Osteoblast (primary cell): ENCODE measurements around the gene SIL1. TPM values are rescaled to one million over a fixed set of nuclear protein-coding genes. Genes with fewer than 3 reads are reported as not detected.

Source experiments
- DNase-seq: peaks from one replicate; pipeline ENCODE4 v3.0.0; 2011; ENCODE audit warnings: low spot score, mixed read lengths; ENCODE audit not compliant: insufficient read length; ENCODE audit errors: missing footprints
- H2AFZ ChIP-seq: 2 replicates; pipeline ENCODE4 v1.6.0; 2011; ENCODE audit warnings: mild to moderate bottlenecking, low read length
- H3K27ac ChIP-seq: 2 replicates; pipeline ENCODE4 v1.5.1; 2011; ENCODE audit warnings: mild to moderate bottlenecking, low read depth, low read length, moderate library complexity
- H3K27me3 ChIP-seq: 2 replicates; pipeline ENCODE4 v1.6.0; 2012; ENCODE audit warnings: mild to moderate bottlenecking, control low read depth, inconsistent platforms, low read length, moderate library complexity; ENCODE audit not compliant: insufficient read depth
- H3K36me3 ChIP-seq: 2 replicates; pipeline ENCODE4 v1.5.1; 2011; ENCODE audit warnings: mild to moderate bottlenecking, low read length, control low read depth, moderate library complexity; ENCODE audit not compliant: insufficient read depth
- H3K4me1 ChIP-seq: 2 replicates; pipeline ENCODE4 v1.5.1; 2011; ENCODE audit warnings: mild to moderate bottlenecking, low read length, control low read depth, moderate library complexity; ENCODE audit not compliant: insufficient read depth
- H3K4me2 ChIP-seq: 2 replicates; pipeline ENCODE4 v1.6.0; 2011; ENCODE audit warnings: mild to moderate bottlenecking, low read length; ENCODE audit not compliant: insufficient read depth
- H3K4me3 ChIP-seq: fragments of 200-600 bp; sonication (generic); 3 replicates; pipeline ENCODE4 v1.5.1; 2012; ENCODE audit warnings: mild to moderate bottlenecking, low read length, inconsistent platforms; ENCODE audit not compliant: insufficient read depth
- H3K79me2 ChIP-seq: 2 replicates; pipeline ENCODE4 v1.6.0; 2012; ENCODE audit warnings: mild to moderate bottlenecking, low read length, control low read depth, inconsistent platforms; ENCODE audit not compliant: insufficient read depth
- H3K9me3 ChIP-seq: 2 replicates; pipeline ENCODE4 v1.5.1; 2011; ENCODE audit warnings: low read depth, low read length, control low read depth
- H4K20me1 ChIP-seq: 2 replicates; pipeline ENCODE4 v1.6.0; 2012; ENCODE audit warnings: mild to moderate bottlenecking, low read length, control low read depth; ENCODE audit not compliant: insufficient read depth
- small RNA-seq: library from RNA; depleted of rRNA; stranded (forward); fragments of <200 nt; gene quantifications from one replicate; pipeline ENCODE3, GENCODE V24; 2012
- total RNA-seq: library from RNA; depleted of rRNA; stranded (reverse); fragments of >200 nt; gene quantifications from 2 replicates; pipeline ENCODE4 v1.2.3, GENCODE V29; 2012
- TF ChIP-seq, protein P1 (sequence below): IDR thresholded peaks from 2 replicates; pipeline ENCODE4 v1.5.1; 2011; ENCODE audit warnings: mild to moderate bottlenecking, low read depth, low read length, moderate library complexity; ENCODE audit errors: extremely low read depth

SIL1 gene
- total RNA-seq, 1 donor = 65.1 TPM

- Histone ChIP-seq H3K4me3 (no peak overlapping the region), H3K4me1 (peaks cover 30% of the 10 kb centered on the region), H3K27ac (no peak overlapping the region), H3K27me3 (no peaks in the 10 kb centered on the region), H3K79me2 (peaks cover 19% of the 10 kb centered on the region), H3K36me3 (peaks cover 32% of the 10 kb centered on the region), H3K4me2 (no peak overlapping the region), H2AFZ (no peak overlapping the region), H3K9me3 (no peaks in the 10 kb centered on the region), H4K20me1 (peaks cover 11% of the 10 kb centered on the region)
- DNase-seq = no peak
- TF ChIP-seq, protein P1, sequence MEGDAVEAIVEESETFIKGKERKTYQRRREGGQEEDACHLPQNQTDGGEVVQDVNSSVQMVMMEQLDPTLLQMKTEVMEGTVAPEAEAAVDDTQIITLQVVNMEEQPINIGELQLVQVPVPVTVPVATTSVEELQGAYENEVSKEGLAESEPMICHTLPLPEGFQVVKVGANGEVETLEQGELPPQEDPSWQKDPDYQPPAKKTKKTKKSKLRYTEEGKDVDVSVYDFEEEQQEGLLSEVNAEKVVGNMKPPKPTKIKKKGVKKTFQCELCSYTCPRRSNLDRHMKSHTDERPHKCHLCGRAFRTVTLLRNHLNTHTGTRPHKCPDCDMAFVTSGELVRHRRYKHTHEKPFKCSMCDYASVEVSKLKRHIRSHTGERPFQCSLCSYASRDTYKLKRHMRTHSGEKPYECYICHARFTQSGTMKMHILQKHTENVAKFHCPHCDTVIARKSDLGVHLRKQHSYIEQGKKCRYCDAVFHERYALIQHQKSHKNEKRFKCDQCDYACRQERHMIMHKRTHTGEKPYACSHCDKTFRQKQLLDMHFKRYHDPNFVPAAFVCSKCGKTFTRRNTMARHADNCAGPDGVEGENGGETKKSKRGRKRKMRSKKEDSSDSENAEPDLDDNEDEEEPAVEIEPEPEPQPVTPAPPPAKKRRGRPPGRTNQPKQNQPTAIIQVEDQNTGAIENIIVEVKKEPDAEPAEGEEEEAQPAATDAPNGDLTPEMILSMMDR = no peak
Measured at GRCh38 chr5:138901716-138902115, 296.5 kb downstream of the SIL1 start.

DNA sequence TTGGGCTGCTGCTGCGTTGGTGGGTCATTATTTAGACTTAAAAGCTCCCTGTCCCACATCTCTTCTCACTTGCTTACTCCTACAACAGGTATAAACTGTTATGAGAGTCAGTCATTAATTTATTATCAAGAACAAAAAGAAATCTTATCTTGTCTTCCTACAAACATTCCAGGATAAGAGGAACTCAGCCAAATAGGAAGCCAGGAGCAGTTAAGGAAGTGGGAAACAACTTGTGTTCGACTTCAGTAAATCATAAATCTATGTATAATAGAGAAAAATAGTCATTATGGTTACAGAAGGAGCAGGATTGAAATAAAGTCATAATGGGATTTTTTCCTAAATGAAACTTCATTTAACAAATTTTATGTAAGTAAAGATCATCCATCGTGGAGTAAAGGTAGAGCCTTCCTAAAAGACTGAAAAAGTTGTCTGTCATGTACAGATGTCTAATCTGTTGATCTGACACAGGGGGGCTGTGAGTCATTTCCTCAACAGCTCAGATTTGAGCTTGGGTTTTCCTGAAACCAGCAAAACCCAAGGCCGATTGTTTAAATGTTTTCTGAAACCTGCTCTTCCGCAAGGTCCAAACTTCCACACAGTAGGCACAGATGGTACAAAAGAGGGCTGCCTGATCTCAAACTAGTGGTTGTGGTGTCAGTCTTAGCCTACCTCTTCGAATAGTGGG lies 297.7 kb downstream of the SIL1 start:
- H2AFZ ChIP-seq = no peak overlapping the region
- no peaks in the 10 kb centered on the region for H3K9me3 ChIP-seq
- peak overlapping the region; percentile 69 for H3K27ac ChIP-seq
- peaks cover 4% of the 10 kb centered on the region for H4K20me1 ChIP-seq
- DNase-seq = peak; percentile 47
- H3K4me3 ChIP-seq = no peak overlapping the region
- H3K79me2 ChIP-seq = peaks cover 18% of the 10 kb centered on the region
- H3K27me3 ChIP-seq = no peaks in the 10 kb centered on the region
- H3K4me2 ChIP-seq = peak overlapping the region; percentile 14
- TF ChIP-seq, protein P1 = no peak
- H3K36me3 ChIP-seq = peaks cover 19% of the 10 kb centered on the region
- H3K4me1 ChIP-seq = peaks cover 26% of the 10 kb centered on the region

- peaks cover 9% of the 10 kb centered on the region for H3K36me3 ChIP-seq
- TF ChIP-seq, protein P1 = no peak
- DNase-seq = no peak
- no peaks in the 10 kb centered on the region for H3K9me3 ChIP-seq
- H2AFZ ChIP-seq = no peak overlapping the region
- H3K4me2 ChIP-seq = no peak overlapping the region
- H3K27ac ChIP-seq = no peak overlapping the region
- H3K4me1 ChIP-seq = peaks cover 21% of the 10 kb centered on the region
- H3K4me3 ChIP-seq = no peak overlapping the region
- no peaks in the 10 kb centered on the region for H4K20me1 ChIP-seq
- peaks cover 24% of the 10 kb centered on the region for H3K79me2 ChIP-seq
- H3K27me3 ChIP-seq = no peaks in the 10 kb centered on the region
Measured at GRCh38 chr5:138898742-138899141, 299.4 kb downstream of the SIL1 start.

- Histone ChIP-seq H3K4me3 (no peak overlapping the region), H3K36me3 (peaks cover 8% of the 10 kb centered on the region), H4K20me1 (no peaks in the 10 kb centered on the region), H3K27ac (no peak overlapping the region), H3K9me3 (no peaks in the 10 kb centered on the region), H3K27me3 (no peaks in the 10 kb centered on the region), H3K79me2 (peaks cover 23% of the 10 kb centered on the region), H3K4me2 (no peak overlapping the region), H3K4me1 (peaks cover 18% of the 10 kb centered on the region), H2AFZ (no peak overlapping the region)
- TF ChIP-seq, protein P1 = no peak
- DNase-seq = no peak
Measured at GRCh38 chr5:138898299-138898698, 299.9 kb downstream of the SIL1 start.

Small RNA genes within 50 kb of the gene (small RNA-seq; reads per million reads assigned to genes)
- gene RNU6-572P = not detected

Other genes starting within 250 kb of the SIL1 start
- 263 and 284 TPM in 2 replicates for gene MATR3, start 95.4 kb upstream of the SIL1 start, total RNA-seq
- 42.4 and 47.8 TPM in 2 replicates for gene PAIP2, start 143.5 kb upstream of the SIL1 start, total RNA-seq
- gene SLC23A1, start 184.9 kb upstream of the SIL1 start, total RNA-seq = not detected in 2 replicates
- 0.29 TPM in 1 of 2 replicates, not detected in the other for gene MZB1, start 191.5 kb upstream of the SIL1 start, total RNA-seq
- gene PROB1, start 196.7 kb upstream of the SIL1 start, total RNA-seq = 1.1 and 1.2 TPM in 2 replicates
- gene SPATA24, start 205.7 kb upstream of the SIL1 start, total RNA-seq = 2.9 and 3.6 TPM in 2 replicates
- gene DNAJC18, start 241.2 kb upstream of the SIL1 start, total RNA-seq = 12.4 and 16.3 TPM in 2 replicates